Activated T-helper 2 cell treated with anti-CD3 and anti-CD28 coated beads, Interferon-gamma antibody, Interleukin-2, Interleukin-4, amounts not matched to agents 10 μg/mL and 5 μg/mL and 100 μg/mL, durations not matched to agents 14 hours and 24 hours and 36 hours (primary cell): Measurements from ENCODE around the gene KIAA0319L. TPM values are rescaled to one million over a fixed set of nuclear protein-coding genes. Genes with fewer than 3 reads are reported as not detected.

Source experiments
- DNase-seq: peaks from one replicate; pipeline ENCODE4 v3.0.0; 2021; ENCODE audit warnings: low spot score
- H3K27ac Mint-ChIP-seq: one replicate; pipeline ENCODE4 v1.8.0; 2021; ENCODE audit warnings: mixed read lengths
- H3K27me3 Mint-ChIP-seq: one replicate; pipeline ENCODE4 v1.8.0; 2021; ENCODE audit warnings: low read depth, mixed read lengths
- H3K36me3 Mint-ChIP-seq: one replicate; pipeline ENCODE4 v1.8.0; 2021; ENCODE audit warnings: low read depth, mixed read lengths
- H3K4me1 Mint-ChIP-seq: one replicate; pipeline ENCODE4 v1.8.0; 2021; ENCODE audit warnings: low read depth, mixed read lengths
- H3K4me3 Mint-ChIP-seq: one replicate; pipeline ENCODE4 v1.8.0; 2021; ENCODE audit warnings: low read depth, mild to moderate bottlenecking, moderate library complexity, mixed read lengths
- H3K9me3 Mint-ChIP-seq: one replicate; pipeline ENCODE4 v1.8.0; 2021; ENCODE audit warnings: mixed read lengths
- intact Hi-C: fragments of 100-400 bp; cut with micrococcal nuclease; formaldehyde crosslinking; loops from one replicate; pipeline ENCODE4 v1.15.1; 2023
- total RNA-seq: library from RNA; stranded (reverse); gene quantifications from 2 replicates; pipeline ENCODE4 v1.2.3, GENCODE V29; 2022

KIAA0319L gene
- total RNA-seq, 1 donor from 2014 or later, result 40.9 TPM

- peaks cover 19% of the 10 kb centered on the region for H3K4me1 Mint-ChIP-seq
These were observed 8.5 kb upstream of the KIAA0319L start for GRCh38 chr1:35565742-35566133.

GRCh38 chr1:35564884-35565741 lies 7.9 kb upstream of the KIAA0319L start:
- peaks cover 19% of the 10 kb centered on the region for H3K4me1 Mint-ChIP-seq
- intact Hi-C loops, result loop anchor here (1.0 kb wide), 1 partner anchor 114 kb away; no protein-coding TSS in a partner anchor
- H3K4me3 Mint-ChIP-seq, result no peak overlapping the region
- no peaks in the 10 kb centered on the region for H3K9me3 Mint-ChIP-seq
- DNase-seq, result no peak
- peaks cover 28% of the 10 kb centered on the region for H3K36me3 Mint-ChIP-seq
- no peaks in the 10 kb centered on the region for H3K27me3 Mint-ChIP-seq
- no peak overlapping the region for H3K27ac Mint-ChIP-seq

More at GRCh38 chr1:35565742-35566133, 8.5 kb upstream of the KIAA0319L start:
- intact Hi-C loops, result no loop called here
- no peak for DNase-seq
- Mint-ChIP-seq H3K4me3 (no peak overlapping the region), H3K36me3 (peaks cover 28% of the 10 kb centered on the region), H3K9me3 (no peaks in the 10 kb centered on the region), H3K27me3 (peaks cover 5% of the 10 kb centered on the region), H3K27ac (no peak overlapping the region)

- H3K9me3 Mint-ChIP-seq, result no peaks in the 10 kb centered on the region
- peaks cover 28% of the 10 kb centered on the region for H3K36me3 Mint-ChIP-seq
- no peak overlapping the region for H3K4me3 Mint-ChIP-seq
- H3K27me3 Mint-ChIP-seq, result no peaks in the 10 kb centered on the region
- peaks cover 21% of the 10 kb centered on the region for H3K4me1 Mint-ChIP-seq
- H3K27ac Mint-ChIP-seq, result no peak overlapping the region
- peak; percentile 71 for DNase-seq
- intact Hi-C loops, result loop anchor here (1.0 kb wide), 1 partner anchor 113 kb away; no protein-coding TSS in a partner anchor
These were observed 7.1 kb upstream of the KIAA0319L start for GRCh38 chr1:35564037-35564883.

GRCh38 chr1:35563166-35563565 lies 6.0 kb upstream of the KIAA0319L start:
- peaks cover 28% of the 10 kb centered on the region for H3K36me3 Mint-ChIP-seq
- no peak overlapping the region for H3K27ac Mint-ChIP-seq
- H3K27me3 Mint-ChIP-seq, result no peaks in the 10 kb centered on the region
- H3K4me1 Mint-ChIP-seq, result peaks cover 27% of the 10 kb centered on the region
- intact Hi-C loops, result no loop called here
- H3K9me3 Mint-ChIP-seq, result no peaks in the 10 kb centered on the region
- no peak for DNase-seq
- H3K4me3 Mint-ChIP-seq, result no peak overlapping the region

- Mint-ChIP-seq H3K27ac (no peak overlapping the region), H3K36me3 (peaks cover 28% of the 10 kb centered on the region), H3K4me3 (no peak overlapping the region), H3K9me3 (no peaks in the 10 kb centered on the region), H3K27me3 (no peaks in the 10 kb centered on the region), H3K4me1 (peaks cover 27% of the 10 kb centered on the region)
- DNase-seq, result no peak
- intact Hi-C loops, result no loop called here
These were observed 4.9 kb upstream of the KIAA0319L start for GRCh38 chr1:35561972-35562680.

GRCh38 chr1:35561297-35561971 lies 4.2 kb upstream of the KIAA0319L start:
- H3K27me3 Mint-ChIP-seq, result no peaks in the 10 kb centered on the region
- intact Hi-C loops, result no loop called here
- H3K4me1 Mint-ChIP-seq, result peaks cover 30% of the 10 kb centered on the region
- peaks cover 23% of the 10 kb centered on the region for H3K36me3 Mint-ChIP-seq
- no peak overlapping the region for H3K27ac Mint-ChIP-seq
- DNase-seq, result no peak
- H3K9me3 Mint-ChIP-seq, result no peaks in the 10 kb centered on the region
- no peak overlapping the region for H3K4me3 Mint-ChIP-seq

GRCh38 chr1:35560256-35561225 lies 3.3 kb upstream of the KIAA0319L start:
- no peak for DNase-seq
- Mint-ChIP-seq H3K36me3 (peaks cover 21% of the 10 kb centered on the region), H3K27me3 (no peaks in the 10 kb centered on the region), H3K27ac (no peak overlapping the region), H3K4me1 (peaks cover 39% of the 10 kb centered on the region), H3K9me3 (no peaks in the 10 kb centered on the region), H3K4me3 (no peak overlapping the region)
- intact Hi-C loops, result no loop called here

GRCh38 chr1:35559317-35559944 lies 2.2 kb upstream of the KIAA0319L start:
- Mint-ChIP-seq H3K4me3 (peak overlapping the region; percentile 42), H3K36me3 (peaks cover 23% of the 10 kb centered on the region), H3K27me3 (no peaks in the 10 kb centered on the region), H3K27ac (peak overlapping the region; percentile 13), H3K9me3 (no peaks in the 10 kb centered on the region), H3K4me1 (peaks cover 45% of the 10 kb centered on the region)
- intact Hi-C loops, result no loop called here
- DNase-seq, result no peak

GRCh38 chr1:35558374-35559316 lies 1.4 kb upstream of the KIAA0319L start:
- Mint-ChIP-seq H3K27me3 (no peaks in the 10 kb centered on the region), H3K36me3 (peaks cover 21% of the 10 kb centered on the region), H3K4me1 (peaks cover 44% of the 10 kb centered on the region), H3K4me3 (peak overlapping the region; percentile 96), H3K9me3 (no peaks in the 10 kb centered on the region), H3K27ac (peak overlapping the region; percentile 96)
- intact Hi-C loops, result no loop called here
- DNase-seq, result no peak

- Mint-ChIP-seq H3K27ac (peak within 1 kb of the TSS; percentile 96), H3K4me3 (peak within 1 kb of the TSS; percentile 96), H3K36me3 (peaks cover 22% of the 10 kb centered on the region), H3K27me3 (no peaks in the 10 kb centered on the region), H3K9me3 (no peaks in the 10 kb centered on the region), H3K4me1 (peaks cover 40% of the 10 kb centered on the region)
- intact Hi-C loops, result loop anchor here (1.0 to 2.0 kb wide), 3 partner anchors 19 to 365 kb away; partner anchors contain the start of gene SFPQ
- DNase-seq, result peak; percentile 95
These were observed 589 bp upstream of the KIAA0319L start, which contains the start of gene NCDN for GRCh38 chr1:35557611-35558373. Gene NCDN (plus strand): TSS chr1:35557799. CDS start chr1:35558191, 392 bp downstream.
